H1 (cell line): Measurements from ENCODE around the gene SLC24A3.

ENCODE experiments used
- BRCA1 ChIP-seq: IDR thresholded peaks from 2 replicates; pipeline ENCODE4 v1.6.1; 2012; ENCODE audit warnings: low read depth, low read length, improper control_type of control experiment
- CBX5 ChIP-seq: fragments of 300-800, 300-1000 bp; sonication (generic); IDR thresholded peaks from 2 replicates; pipeline ENCODE4 v1.7.1; 2016; ENCODE audit warnings: antibody characterized with exemption, low read length, low read depth
- CBX8 ChIP-seq: fragments of 300-800, 300-1000 bp; sonication (generic); IDR thresholded peaks from 2 replicates; pipeline ENCODE4 v1.7.1; 2016; ENCODE audit warnings: low read depth, low read length, borderline replicate concordance
- CEBPB ChIP-seq: IDR thresholded peaks from 2 replicates; pipeline ENCODE4 v1.6.1; 2012; ENCODE audit warnings: low read depth, low read length
- EGR1 ChIP-seq: IDR thresholded peaks from 2 replicates; pipeline ENCODE4 v1.6.1; 2011; ENCODE audit warnings: low read depth, low read length, borderline replicate concordance
- EZH2 ChIP-seq: fragments of 200-600 bp; sonication (generic); IDR thresholded peaks from 2 replicates; pipeline ENCODE4 v1.7.1; 2012; ENCODE audit warnings: low read depth, mild to moderate bottlenecking, moderate library complexity, low read length, inconsistent platforms; ENCODE audit not compliant: severe bottlenecking
- GABPA ChIP-seq: IDR thresholded peaks from 2 replicates; pipeline ENCODE4 v1.6.1; 2011; ENCODE audit warnings: mild to moderate bottlenecking, low read length, moderate library complexity, borderline replicate concordance; ENCODE audit not compliant: insufficient read depth
- JUND ChIP-seq: IDR thresholded peaks from 2 replicates; pipeline ENCODE4 v1.6.1; 2011; ENCODE audit warnings: mild to moderate bottlenecking, improper control_type of control experiment, low read length
- POLR2AphosphoS5 ChIP-seq: IDR thresholded peaks from 2 replicates; pipeline ENCODE4 v1.6.1; 2011; ENCODE audit warnings: low read depth, low read length
- SIN3A ChIP-seq, 2 experiments: IDR thresholded peaks in 1 of 2; conservative IDR thresholded peaks in 1 of 2; 2 replicates each; pipeline ENCODE4 v1.6.1; 2011 to 2012; ENCODE audit warnings: low read length in 2 of 2, improper control_type of control experiment in 1 of 2, low read depth in 1 of 2, mild to moderate bottlenecking in 1 of 2
- TAF1 ChIP-seq: IDR thresholded peaks from 2 replicates; pipeline ENCODE4 v1.6.1; 2011; ENCODE audit warnings: mild to moderate bottlenecking, low read depth, low read length
- TF ChIP-seq, protein P1 (sequence below), 3 experiments: IDR thresholded peaks; 1 replicate in 2 of 3; 2 replicates in 1 of 3; pipeline versions ENCODE4 v1.5.1 to v1.6.1; 2011; ENCODE audit warnings: low read length in 3 of 3, mild to moderate bottlenecking in 3 of 3, inconsistent platforms in 2 of 3, low read depth in 1 of 3, moderate library complexity in 1 of 3; ENCODE audit not compliant: insufficient read depth in 1 of 3; ENCODE audit errors: control extremely low read depth in 1 of 3

DNA sequence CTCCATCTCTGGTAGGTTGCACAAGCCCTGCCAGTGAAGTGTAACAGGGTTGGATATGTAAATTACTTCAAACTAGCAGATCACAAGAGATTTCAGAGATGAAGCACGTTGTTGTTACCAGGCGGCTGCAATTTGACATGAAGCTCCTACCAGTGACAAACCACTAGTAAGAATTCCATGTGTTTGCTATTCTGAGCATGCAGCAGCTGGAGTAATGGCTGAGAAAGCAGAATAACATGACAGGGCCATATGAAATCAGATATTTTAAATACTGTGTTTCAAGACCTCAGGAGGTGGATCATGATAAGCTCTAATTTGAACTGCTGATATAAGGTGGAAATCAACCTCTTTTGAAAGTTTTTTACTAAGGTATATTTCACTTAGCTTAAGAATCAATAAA, 557.1 kb downstream of the SLC24A3 start:
- no peak for TF ChIP-seq CEBPB
- TF ChIP-seq, protein P1, sequence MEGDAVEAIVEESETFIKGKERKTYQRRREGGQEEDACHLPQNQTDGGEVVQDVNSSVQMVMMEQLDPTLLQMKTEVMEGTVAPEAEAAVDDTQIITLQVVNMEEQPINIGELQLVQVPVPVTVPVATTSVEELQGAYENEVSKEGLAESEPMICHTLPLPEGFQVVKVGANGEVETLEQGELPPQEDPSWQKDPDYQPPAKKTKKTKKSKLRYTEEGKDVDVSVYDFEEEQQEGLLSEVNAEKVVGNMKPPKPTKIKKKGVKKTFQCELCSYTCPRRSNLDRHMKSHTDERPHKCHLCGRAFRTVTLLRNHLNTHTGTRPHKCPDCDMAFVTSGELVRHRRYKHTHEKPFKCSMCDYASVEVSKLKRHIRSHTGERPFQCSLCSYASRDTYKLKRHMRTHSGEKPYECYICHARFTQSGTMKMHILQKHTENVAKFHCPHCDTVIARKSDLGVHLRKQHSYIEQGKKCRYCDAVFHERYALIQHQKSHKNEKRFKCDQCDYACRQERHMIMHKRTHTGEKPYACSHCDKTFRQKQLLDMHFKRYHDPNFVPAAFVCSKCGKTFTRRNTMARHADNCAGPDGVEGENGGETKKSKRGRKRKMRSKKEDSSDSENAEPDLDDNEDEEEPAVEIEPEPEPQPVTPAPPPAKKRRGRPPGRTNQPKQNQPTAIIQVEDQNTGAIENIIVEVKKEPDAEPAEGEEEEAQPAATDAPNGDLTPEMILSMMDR (IDR thresholded peaks at IDR 0.05; ENCODE audit: control extremely low read depth in 1 of 3, insufficient read depth in 1 of 3, low read depth in 1 of 3, low read length in 3 of 3): no peak
- TF ChIP-seq EZH2: no peak
- TF ChIP-seq EGR1: no peak
- TF ChIP-seq TAF1: no peak
- TF ChIP-seq GABPA: no peak
- TF ChIP-seq CBX8: no peak
- TF ChIP-seq CBX5: no peak
- no peak for TF ChIP-seq SIN3A (conservative IDR thresholded peaks at IDR 0.05 in 1 of 2, IDR thresholded peaks at IDR 0.05 in 1 of 2; ENCODE audit: low read depth in 1 of 2, low read length in 2 of 2)
- TF ChIP-seq POLR2AphosphoS5: no peak
- TF ChIP-seq JUND: no peak
- TF ChIP-seq BRCA1: no peak
